HepG2 (cell line): Measurements from ENCODE around the gene KIF1C. TPM values are rescaled to one million over a fixed set of nuclear protein-coding genes. Genes with fewer than 3 reads are reported as not detected.

Experiments
- ATF1 ChIP-seq: IDR thresholded peaks from 2 replicates; pipeline ENCODE4 v1.6.1; 2016; ENCODE audit warnings: mild to moderate bottlenecking, control low read depth
- GFI1 ChIP-seq: sonication (generic); formaldehyde crosslinking; IDR thresholded peaks from 2 replicates; pipeline ENCODE4 v1.5.0; 2020; ENCODE audit warnings: missing genetic modification reagents, mild to moderate bottlenecking, borderline replicate concordance
- HBP1 ChIP-seq: IDR thresholded peaks from 2 replicates; pipeline ENCODE4 v1.6.1; 2016; ENCODE audit warnings: low read depth, control low read depth
- HDAC2 ChIP-seq: sonication (generic); formaldehyde crosslinking; IDR thresholded peaks from 2 replicates; pipeline ENCODE4 v1.4.0; 2020; ENCODE audit warnings: missing genetic modification reagents
- HMG20A ChIP-seq: IDR thresholded peaks from 2 replicates; pipeline ENCODE4 v1.6.1; 2016; ENCODE audit warnings: borderline replicate concordance
- IRF1 ChIP-seq: sonication (generic); formaldehyde crosslinking; IDR thresholded peaks from 2 replicates; pipeline ENCODE4 v1.4.0; 2020; ENCODE audit warnings: low read depth, mild to moderate bottlenecking, missing genetic modification reagents
- JUNB ChIP-seq: sonication (generic); formaldehyde crosslinking; IDR thresholded peaks from 2 replicates; pipeline ENCODE4 v1.8.0; 2022; ENCODE audit warnings: missing genetic modification reagents, mild to moderate bottlenecking, borderline replicate concordance
- NAIF1 ChIP-seq: sonication (generic); formaldehyde crosslinking; IDR thresholded peaks from 2 replicates; pipeline ENCODE4 v1.5.0; 2020; ENCODE audit warnings: mild to moderate bottlenecking, missing genetic modification reagents, borderline replicate concordance
- PBX3 ChIP-seq: sonication (generic); formaldehyde crosslinking; IDR thresholded peaks from 2 replicates; pipeline ENCODE4 v1.8.1; 2023; ENCODE audit warnings: missing genetic modification reagents, inconsistent platforms, borderline replicate concordance
- PRPF4 ChIP-seq: fragments of 200-400 bp; formaldehyde crosslinking; IDR thresholded peaks from 2 replicates; pipeline ENCODE4 v1.6.1; 2016; ENCODE audit warnings: low read length, low read depth; ENCODE audit not compliant: poor library complexity, severe bottlenecking
- RAD51 ChIP-seq: fragments of 450-650 bp; IDR thresholded peaks from 2 replicates; pipeline ENCODE4 v1.6.1; 2016; ENCODE audit warnings: borderline replicate concordance
- ZNF230 ChIP-seq: sonication (generic); formaldehyde crosslinking; IDR thresholded peaks from 2 replicates; pipeline ENCODE4 v1.4.0; 2020; ENCODE audit warnings: mild to moderate bottlenecking, missing genetic modification reagents
- ZNF234 ChIP-seq: sonication (generic); formaldehyde crosslinking; conservative IDR thresholded peaks from 2 replicates; pipeline ENCODE4 v1.5.1; 2020; ENCODE audit warnings: mild to moderate bottlenecking, missing genetic modification reagents
- ZNF44 ChIP-seq: sonication (generic); formaldehyde crosslinking; IDR thresholded peaks from 2 replicates; pipeline ENCODE4 v1.5.1; 2020; ENCODE audit warnings: mild to moderate bottlenecking, missing genetic modification reagents
- ZNF598 ChIP-seq: sonication (generic); formaldehyde crosslinking; IDR thresholded peaks from 2 replicates; pipeline ENCODE4 v1.5.1; 2020; ENCODE audit warnings: mild to moderate bottlenecking, missing genetic modification reagents, borderline replicate concordance
- ZNF747 ChIP-seq: sonication (generic); formaldehyde crosslinking; IDR thresholded peaks from 2 replicates; pipeline ENCODE4 v1.8.1; 2023; ENCODE audit warnings: missing genetic modification reagents, mild to moderate bottlenecking, borderline replicate concordance
- polyA plus RNA-seq, 8 experiments: library from polyadenylated mRNA; depleted of rRNA in 3 of 8; stranded (reverse) in 7 of 8; unstranded in 1 of 8; fragments of >200 nt; fragmentation: Illumina TruSeq in 4 of 8; extraction: Trizol in 4 of 8; gene quantifications; 2 replicates each; pipeline versions ENCODE4 v1.2.1 to v1.2.3, GENCODE V29; 2011 to 2016; ENCODE audit warnings: low read depth in 4 of 8, missing spikeins in 1 of 8, mixed read lengths in 1 of 8; ENCODE audit not compliant: insufficient read depth in 1 of 8
- total RNA-seq, 5 experiments: library from RNA; depleted of rRNA; stranded (reverse); fragments of >200 nt; fragmentation: Illumina TruSeq; extraction: Trizol; gene quantifications; 2 replicates each; pipeline ENCODE4 v1.2.3, GENCODE V29; 2016; ENCODE audit warnings: low read depth in 1 of 5
- TF ChIP-seq, protein P1 (sequence below): sonication (generic); formaldehyde crosslinking; IDR thresholded peaks from 2 replicates; pipeline ENCODE4 v1.4.0; 2020; ENCODE audit warnings: missing genetic modification reagents

KIF1C gene
- total and polyA plus RNA-seq, 2 of the 13 experiments (the other 11 are each of a cell fraction or from before 2014, with no cell fraction given), result 70.0 to 104 TPM

DNA sequence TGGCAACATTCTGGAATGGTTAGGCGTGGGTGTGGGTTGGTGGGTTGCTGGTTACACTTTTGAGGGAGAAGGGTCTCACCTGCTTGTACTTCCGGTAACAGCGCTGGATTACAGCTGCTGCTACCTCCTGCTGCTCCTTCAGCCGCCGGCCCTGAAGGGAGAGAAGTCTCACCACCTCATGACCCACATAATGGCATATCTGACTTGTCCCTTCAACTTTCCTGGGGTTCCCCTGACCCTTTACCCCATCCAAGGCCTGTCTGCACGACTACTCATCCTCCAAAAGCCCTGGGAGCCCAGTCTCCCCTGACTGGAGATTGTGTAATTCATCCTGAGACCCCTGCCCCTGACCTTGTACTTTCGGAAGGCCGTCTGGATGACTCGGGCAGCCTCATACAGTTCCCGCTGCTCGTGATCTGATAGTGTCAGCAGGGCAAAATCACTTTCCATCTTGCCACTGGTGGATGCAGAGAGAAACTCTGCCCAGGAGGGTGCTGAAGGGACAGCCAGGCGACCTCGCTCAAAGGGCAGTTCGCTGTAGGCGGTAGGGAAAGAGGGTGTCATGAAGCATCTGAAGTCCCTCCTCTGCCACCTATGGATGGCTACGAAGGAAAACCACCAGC is 28.1 kb upstream of the KIF1C start (continued):
- TF ChIP-seq, protein P1, sequence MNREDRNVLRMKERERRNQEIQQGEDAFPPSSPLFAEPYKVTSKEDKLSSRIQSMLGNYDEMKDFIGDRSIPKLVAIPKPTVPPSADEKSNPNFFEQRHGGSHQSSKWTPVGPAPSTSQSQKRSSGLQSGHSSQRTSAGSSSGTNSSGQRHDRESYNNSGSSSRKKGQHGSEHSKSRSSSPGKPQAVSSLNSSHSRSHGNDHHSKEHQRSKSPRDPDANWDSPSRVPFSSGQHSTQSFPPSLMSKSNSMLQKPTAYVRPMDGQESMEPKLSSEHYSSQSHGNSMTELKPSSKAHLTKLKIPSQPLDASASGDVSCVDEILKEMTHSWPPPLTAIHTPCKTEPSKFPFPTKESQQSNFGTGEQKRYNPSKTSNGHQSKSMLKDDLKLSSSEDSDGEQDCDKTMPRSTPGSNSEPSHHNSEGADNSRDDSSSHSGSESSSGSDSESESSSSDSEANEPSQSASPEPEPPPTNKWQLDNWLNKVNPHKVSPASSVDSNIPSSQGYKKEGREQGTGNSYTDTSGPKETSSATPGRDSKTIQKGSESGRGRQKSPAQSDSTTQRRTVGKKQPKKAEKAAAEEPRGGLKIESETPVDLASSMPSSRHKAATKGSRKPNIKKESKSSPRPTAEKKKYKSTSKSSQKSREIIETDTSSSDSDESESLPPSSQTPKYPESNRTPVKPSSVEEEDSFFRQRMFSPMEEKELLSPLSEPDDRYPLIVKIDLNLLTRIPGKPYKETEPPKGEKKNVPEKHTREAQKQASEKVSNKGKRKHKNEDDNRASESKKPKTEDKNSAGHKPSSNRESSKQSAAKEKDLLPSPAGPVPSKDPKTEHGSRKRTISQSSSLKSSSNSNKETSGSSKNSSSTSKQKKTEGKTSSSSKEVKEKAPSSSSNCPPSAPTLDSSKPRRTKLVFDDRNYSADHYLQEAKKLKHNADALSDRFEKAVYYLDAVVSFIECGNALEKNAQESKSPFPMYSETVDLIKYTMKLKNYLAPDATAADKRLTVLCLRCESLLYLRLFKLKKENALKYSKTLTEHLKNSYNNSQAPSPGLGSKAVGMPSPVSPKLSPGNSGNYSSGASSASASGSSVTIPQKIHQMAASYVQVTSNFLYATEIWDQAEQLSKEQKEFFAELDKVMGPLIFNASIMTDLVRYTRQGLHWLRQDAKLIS (CRISPR knock-in tag), result no peak
- TF ChIP-seq ZNF747, result 0 out of 2 replicates have a peak, but pooled peaks have one; percentile 36
- TF ChIP-seq ZNF234 (CRISPR knock-in tag), result no peak
- TF ChIP-seq ATF1 (CRISPR knock-in tag), result no peak
- no peak for TF ChIP-seq ZNF598
- TF ChIP-seq ZNF230, result no peak
- TF ChIP-seq HBP1 (CRISPR knock-in tag), result no peak
- TF ChIP-seq RAD51, result no peak
- no peak for TF ChIP-seq HMG20A (CRISPR knock-in tag)
- TF ChIP-seq IRF1, result no peak
- no peak for TF ChIP-seq JUNB (CRISPR knock-in tag)
- no peak for TF ChIP-seq GFI1 (CRISPR knock-in tag)
- TF ChIP-seq HDAC2 (CRISPR knock-in tag), result 0 out of 2 replicates have a peak, but pooled peaks have one; percentile 12
- no peak for TF ChIP-seq PBX3
- TF ChIP-seq ZNF44, result no peak
- no peak for TF ChIP-seq NAIF1 (CRISPR knock-in tag)
- TF ChIP-seq PRPF4, result no peak
